K562 (cell line): Measurements from ENCODE around the gene FNDC4. TPM values are rescaled to one million over a fixed set of nuclear protein-coding genes. Genes with fewer than 3 reads are reported as not detected.

ENCODE experiments used
- ATAC-seq: fragments of 200-7000 bp; cut with Tn5 transposase; 3 replicates; pipeline ENCODE4 v1.9.1; 2020; ENCODE audit warnings: moderate library complexity
- BruUV-seq: library from RNA; stranded (reverse); fragments of 400-500 nt; replicated peaks from 2 replicates; lab custom pipeline; 2021; lab: Mats Ljungman, UMichigan
- CTCF ChIA-PET: fragments of 300-600 bp; formaldehyde crosslinking; extraction: SDS; loops from one replicate; lab custom pipeline; 2021; ENCODE audit warnings: low intra/inter-chr PET ratio; lab: Yijun Ruan, JAX
- POLR2A ChIA-PET: fragments of 300-600, 350-650 bp; sonication (Branson Sonifier 250); formaldehyde crosslinking; extraction: SDS; loops from one replicate; lab custom pipeline; 2021; ENCODE audit warnings: antibody characterized with exemption, inconsistent platforms; lab: Yijun Ruan, JAX
- DNase-seq, 4 experiments: peaks; one replicate each; pipeline versions ENCODE4 v3.0.0 to v3.0.0-alpha.2; 2011 to 2018; ENCODE audit warnings: low spot score in 3 of 4, mixed read lengths in 3 of 4; ENCODE audit errors: extremely low read depth in 1 of 4
- FAIRE-seq: peaks from 2 replicates; lab custom pipeline; 2011; peaks lifted over from hg19 to GRCh38; lab: Jason Lieb, UNC
- H2AFZ ChIP-seq: 2 replicates; pipeline ENCODE4 v1.6.0; 2011; ENCODE audit warnings: low read depth, low read length, control low read depth, inconsistent platforms
- H3K27ac ChIP-seq: fragments of 200-600 bp; 3 replicates; pipeline ENCODE4 v1.8.0; 2011; ENCODE audit warnings: low read depth, mild to moderate bottlenecking, control low read depth, inconsistent platforms, low read length, moderate library complexity, mixed read lengths; ENCODE audit errors: extremely low read depth
- H3K27me3 ChIP-seq, 2 experiments: fragments of 300-600 bp in 1 of 2; 2 replicates in 1 of 2; 3 replicates in 1 of 2; pipeline versions ENCODE4 v1.6.0 to v1.8.0; 2011; ENCODE audit warnings: inconsistent platforms in 2 of 2, low read length in 2 of 2, mild to moderate bottlenecking in 1 of 2, mixed read lengths in 1 of 2, moderate library complexity in 1 of 2; ENCODE audit not compliant: control insufficient read depth in 2 of 2, insufficient read depth in 2 of 2
- H3K36me3 ChIP-seq: fragments of 300-600 bp; 3 replicates; pipeline ENCODE4 v1.8.0; 2011; ENCODE audit warnings: mild to moderate bottlenecking, low read length, inconsistent platforms; ENCODE audit not compliant: control insufficient read depth, insufficient read depth
- H3K4me1 ChIP-seq, 2 experiments: fragments of 200-600 bp in 1 of 2; replicated peaks in 1 of 2; 2 replicates in 1 of 2; 3 replicates in 1 of 2; pipeline versions ENCODE4 v1.5.1 to v1.8.0; 2011; ENCODE audit warnings: inconsistent platforms in 2 of 2, low read length in 2 of 2, mild to moderate bottlenecking in 1 of 2, mixed read lengths in 1 of 2, moderate library complexity in 1 of 2; ENCODE audit not compliant: control insufficient read depth in 2 of 2, insufficient read depth in 2 of 2
- H3K4me2 ChIP-seq: 2 replicates; pipeline ENCODE4 v1.6.1; 2011; ENCODE audit warnings: low read length, control low read depth, inconsistent platforms, mixed read lengths; ENCODE audit not compliant: insufficient read depth
- H3K4me3 ChIP-seq: fragments of 200-600 bp; sonication (generic), shearing (Covaris generic); 2 replicates; pipeline ENCODE4 v1.5.1; 2016; ENCODE audit warnings: control low read depth, inconsistent platforms
- H3K79me2 ChIP-seq: fragments of 200-600 bp; 3 replicates; pipeline ENCODE4 v1.8.0; 2011; ENCODE audit warnings: low read length, inconsistent platforms; ENCODE audit not compliant: control insufficient read depth, insufficient read depth
- H3K9ac ChIP-seq, 2 experiments: 2 replicates each; pipeline versions ENCODE4 v1.6.0 to v1.6.1; 2011; ENCODE audit warnings: low read depth in 2 of 2, low read length in 2 of 2, control low read depth in 1 of 2, inconsistent platforms in 1 of 2, mild to moderate bottlenecking in 1 of 2, mixed read lengths in 1 of 2; ENCODE audit not compliant: insufficient read depth in 1 of 2
- H3K9me1 ChIP-seq: one replicate; pipeline ENCODE4 v1.6.0; 2011; ENCODE audit warnings: inconsistent platforms, mild to moderate bottlenecking, low read length, moderate library complexity; ENCODE audit not compliant: control insufficient read depth, insufficient read depth
- H3K9me3 ChIP-seq: replicated peaks from 2 replicates; pipeline ENCODE4 v1.5.1; 2011; ENCODE audit warnings: low read depth, low read length, inconsistent platforms; ENCODE audit not compliant: control insufficient read depth, insufficient read depth
- H4K20me1 ChIP-seq: replicated peaks from 2 replicates; pipeline ENCODE4 v1.6.1; 2011; ENCODE audit warnings: low read length, inconsistent platforms, mixed read lengths; ENCODE audit not compliant: control insufficient read depth, insufficient read depth
- POLR2H ChIP-seq: IDR thresholded peaks from 2 replicates; pipeline ENCODE4 v1.6.1; 2016; ENCODE audit warnings: missing genetic modification characterization, low read depth, mild to moderate bottlenecking, control low read depth, missing compliant biosample characterization, moderate library complexity
- RAD21 ChIP-seq, 2 experiments: fragments of 250-450 bp in 1 of 2; fragments of 450-650 bp in 1 of 2; sonication (Bioruptor Pico) in 1 of 2; formaldehyde crosslinking in 1 of 2; IDR thresholded peaks in 1 of 2; conservative IDR thresholded peaks in 1 of 2; 2 replicates each; pipeline versions ENCODE4 v1.4.0 to v1.8.0; 2020 to 2022; ENCODE audit warnings: mild to moderate bottlenecking in 2 of 2, moderate library complexity in 1 of 2
- RBM15 ChIP-seq: fragments of 200-400 bp; formaldehyde crosslinking; IDR thresholded peaks from 2 replicates; pipeline ENCODE4 v1.6.1; 2018; ENCODE audit warnings: mild to moderate bottlenecking, low read length, moderate library complexity; ENCODE audit not compliant: insufficient read depth
- SMAD3 ChIP-seq: fragments of 450-650 bp; formaldehyde crosslinking; conservative IDR thresholded peaks from 2 replicates; pipeline ENCODE4 v1.4.0; 2020; ENCODE audit warnings: mild to moderate bottlenecking
- ZNF589 ChIP-seq: fragments of 200-800 bp; sonication (Bioruptor generic); IDR thresholded peaks from 2 replicates; pipeline ENCODE4 v1.6.1; 2016; ENCODE audit warnings: low read depth, missing genetic modification characterization, missing compliant biosample characterization
- WGBS: fragments of 100-300 bp; shearing (Covaris generic); methylation state at CpG from one replicate; pipeline ENCODE4 v1.1.6; 2016; ENCODE audit warnings: low coverage, mixed read lengths; ENCODE audit not compliant: insufficient coverage; ENCODE audit errors: missing lambda C conversion rate; 5-methylcytosine and 5-hydroxymethylcytosine counted together
- in situ Hi-C: fragments of 300-500 bp; cut with MboI; formaldehyde crosslinking; loops from 4 replicates; pipeline ENCODE4 v1.15.0; 2018; ENCODE audit warnings: inconsistent platforms, mixed read lengths
- intact Hi-C: fragments of 100-400 bp; cut with micrococcal nuclease; formaldehyde crosslinking; loops from 2 replicates; pipeline ENCODE4 v1.14.2; 2022
- polyA plus RNA-seq, 8 experiments: library from polyadenylated mRNA; depleted of rRNA in 4 of 8; stranded (reverse) in 5 of 8; unstranded in 3 of 8; fragments of >200 nt; fragmentation: Nextera tagmentation in 2 of 8; fragmentation: Illumina TruSeq in 1 of 8; extraction: Ambion mirVana in 2 of 8; extraction: Trizol in 1 of 8; gene quantifications; 2 replicates each; pipeline versions ENCODE4 v1.2.1 to v1.2.3, GENCODE V29; 2011 to 2014; ENCODE audit warnings: inconsistent platforms in 1 of 8, missing spikeins in 1 of 8
- total RNA-seq, 7 experiments: library from RNA; depleted of rRNA in 6 of 7; stranded (reverse); fragments of >200 nt in 6 of 7; fragmentation: Illumina TruSeq in 2 of 7; extraction: Trizol in 2 of 7; gene quantifications; 2 replicates each; pipeline versions ENCODE4 v1.2.1 to v1.2.3, GENCODE V29; 2011 to 2021; ENCODE audit warnings: low replicate concordance in 1 of 7
- TF ChIP-seq, protein P1 (sequence below), 3 experiments: IDR thresholded peaks in 2 of 3; conservative IDR thresholded peaks in 1 of 3; 2 replicates each; pipeline ENCODE4 v1.5.1; 2011 to 2012; ENCODE audit warnings: low read length in 3 of 3, mild to moderate bottlenecking in 3 of 3, control low read depth in 2 of 3, improper control_type of control experiment in 1 of 3, inconsistent platforms in 1 of 3, low read depth in 1 of 3, mixed read lengths in 1 of 3, moderate library complexity in 1 of 3; ENCODE audit not compliant: insufficient read depth in 2 of 3
- TF ChIP-seq, protein P2 (sequence below): IDR thresholded peaks from 2 replicates; pipeline ENCODE4 v1.6.1; 2011; ENCODE audit not compliant: insufficient read length; ENCODE audit errors: extremely low read depth

Gene FNDC4
- total and polyA plus RNA-seq, 9 of the 15 experiments (the other 6 are each of a cell fraction or from before 2014, with no cell fraction given), result 0.28 to 4.9 (median 2.3) TPM

DNA sequence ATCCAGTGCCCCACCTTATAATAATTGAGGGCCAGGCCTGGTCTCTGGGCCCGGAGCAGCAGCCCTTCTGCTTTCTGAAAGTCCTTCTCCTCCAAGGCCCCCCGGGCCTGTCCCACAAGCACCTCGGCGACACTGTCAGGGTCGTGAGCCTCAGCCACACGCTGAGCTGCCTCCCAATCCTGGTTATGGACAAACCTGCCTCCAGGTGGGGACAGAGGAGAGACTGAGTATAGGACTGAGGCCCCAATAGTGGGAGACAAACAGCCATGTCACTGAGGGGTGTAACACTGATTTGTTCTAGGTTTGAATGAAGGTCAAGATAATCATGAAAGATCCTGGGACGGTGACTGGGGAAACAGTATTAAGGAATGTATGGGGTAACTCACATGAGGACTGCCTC lies 41.0 kb downstream of the FNDC4 start:
- Histone ChIP-seq H3K9me3 (no peaks in the 10 kb centered on the region), H3K9ac (no peak overlapping the region), H3K36me3 (peaks cover 28% of the 10 kb centered on the region; the same call in 2 of the 3 replicates), H3K27me3 (no peaks in the 10 kb centered on the region), H3K79me2 (no peaks in the 10 kb centered on the region), H3K27ac (no peak overlapping the region), H3K4me3 (no peak overlapping the region), H2AFZ (no peak overlapping the region), H3K4me2 (no peak overlapping the region), H3K9me1 (no peaks in the 10 kb centered on the region), H3K4me1 (no peaks in the 10 kb centered on the region), H4K20me1 (no peaks in the 10 kb centered on the region)
- WGBS, result 69% methylated on average over 7 of the region's 7 CpGs
- DNase-seq, result no peak
- intact Hi-C loops (no loop called here), in situ Hi-C loops (no loop called here)
- ATAC-seq, result peak; percentile 78
- ChIA-PET CTCF (interaction anchor here (1.1 kb wide), 1 partner anchor 229 kb away, joined by 3 read pairs; no protein-coding TSS in a partner anchor), POLR2A (interaction anchor here (0.5 to 1.4 kb wide), 6 partner anchors 18 to 1438 kb away, joined by 3 to 4 read pairs (median 3); no protein-coding TSS in a partner anchor)
- BruUV-seq, result no TSS peak
- TF ChIP-seq RBM15 (no peak), POLR2H (tag) (no peak), ZNF589 (CRISPR knock-in tag) (no peak), SMAD3 (CRISPR knock-in tag) (no peak), RAD21 (CRISPR knock-in tag; conservative IDR thresholded peaks at IDR 0.05 in 1 of 2, IDR thresholded peaks at IDR 0.05 in 1 of 2) (peak in 1 of 2 experiments; percentile 18; a peak in 1 of 4 replicates)
- TF ChIP-seq, protein P1, sequence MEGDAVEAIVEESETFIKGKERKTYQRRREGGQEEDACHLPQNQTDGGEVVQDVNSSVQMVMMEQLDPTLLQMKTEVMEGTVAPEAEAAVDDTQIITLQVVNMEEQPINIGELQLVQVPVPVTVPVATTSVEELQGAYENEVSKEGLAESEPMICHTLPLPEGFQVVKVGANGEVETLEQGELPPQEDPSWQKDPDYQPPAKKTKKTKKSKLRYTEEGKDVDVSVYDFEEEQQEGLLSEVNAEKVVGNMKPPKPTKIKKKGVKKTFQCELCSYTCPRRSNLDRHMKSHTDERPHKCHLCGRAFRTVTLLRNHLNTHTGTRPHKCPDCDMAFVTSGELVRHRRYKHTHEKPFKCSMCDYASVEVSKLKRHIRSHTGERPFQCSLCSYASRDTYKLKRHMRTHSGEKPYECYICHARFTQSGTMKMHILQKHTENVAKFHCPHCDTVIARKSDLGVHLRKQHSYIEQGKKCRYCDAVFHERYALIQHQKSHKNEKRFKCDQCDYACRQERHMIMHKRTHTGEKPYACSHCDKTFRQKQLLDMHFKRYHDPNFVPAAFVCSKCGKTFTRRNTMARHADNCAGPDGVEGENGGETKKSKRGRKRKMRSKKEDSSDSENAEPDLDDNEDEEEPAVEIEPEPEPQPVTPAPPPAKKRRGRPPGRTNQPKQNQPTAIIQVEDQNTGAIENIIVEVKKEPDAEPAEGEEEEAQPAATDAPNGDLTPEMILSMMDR (IDR thresholded peaks at IDR 0.05 in 2 of 3, conservative IDR thresholded peaks at IDR 0.05 in 1 of 3; ENCODE audit: insufficient read depth in 2 of 3, low read depth in 1 of 3, low read length in 3 of 3), result peak in 2 of 3 experiments; percentile 17 to 37; a peak in 3 of 6 replicates
- TF ChIP-seq, protein P2, sequence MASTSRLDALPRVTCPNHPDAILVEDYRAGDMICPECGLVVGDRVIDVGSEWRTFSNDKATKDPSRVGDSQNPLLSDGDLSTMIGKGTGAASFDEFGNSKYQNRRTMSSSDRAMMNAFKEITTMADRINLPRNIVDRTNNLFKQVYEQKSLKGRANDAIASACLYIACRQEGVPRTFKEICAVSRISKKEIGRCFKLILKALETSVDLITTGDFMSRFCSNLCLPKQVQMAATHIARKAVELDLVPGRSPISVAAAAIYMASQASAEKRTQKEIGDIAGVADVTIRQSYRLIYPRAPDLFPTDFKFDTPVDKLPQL, result no peak
- no peak for FAIRE-seq
